HG03039 (cell line): Measurements from ENCODE around the gene PMPCA.

ENCODE experiments used
- ATAC-seq: cut with Tn5 transposase; IDR thresholded peaks from one replicate; pipeline ENCODE4 v1.9.1; 2021; ENCODE audit warnings: mild to moderate bottlenecking, moderate library complexity; ENCODE audit not compliant: unreplicated experiment

The PMPCA gene, protein sequence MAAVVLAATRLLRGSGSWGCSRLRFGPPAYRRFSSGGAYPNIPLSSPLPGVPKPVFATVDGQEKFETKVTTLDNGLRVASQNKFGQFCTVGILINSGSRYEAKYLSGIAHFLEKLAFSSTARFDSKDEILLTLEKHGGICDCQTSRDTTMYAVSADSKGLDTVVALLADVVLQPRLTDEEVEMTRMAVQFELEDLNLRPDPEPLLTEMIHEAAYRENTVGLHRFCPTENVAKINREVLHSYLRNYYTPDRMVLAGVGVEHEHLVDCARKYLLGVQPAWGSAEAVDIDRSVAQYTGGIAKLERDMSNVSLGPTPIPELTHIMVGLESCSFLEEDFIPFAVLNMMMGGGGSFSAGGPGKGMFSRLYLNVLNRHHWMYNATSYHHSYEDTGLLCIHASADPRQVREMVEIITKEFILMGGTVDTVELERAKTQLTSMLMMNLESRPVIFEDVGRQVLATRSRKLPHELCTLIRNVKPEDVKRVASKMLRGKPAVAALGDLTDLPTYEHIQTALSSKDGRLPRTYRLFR

GRCh38 chr9:136410500-136411287, at the start of gene PMPCA, which contains the start of gene ENTR1:
Gene PMPCA, plus strand, starts transcription at chr9:136410658. Its CDS starts 11 bp downstream, at chr9:136410669.
Gene ENTR1, minus strand, starts transcription at chr9:136410614. Its CDS starts 217 bp downstream, at chr9:136410397.
- peak; percentile 60 for ATAC-seq

DNA sequence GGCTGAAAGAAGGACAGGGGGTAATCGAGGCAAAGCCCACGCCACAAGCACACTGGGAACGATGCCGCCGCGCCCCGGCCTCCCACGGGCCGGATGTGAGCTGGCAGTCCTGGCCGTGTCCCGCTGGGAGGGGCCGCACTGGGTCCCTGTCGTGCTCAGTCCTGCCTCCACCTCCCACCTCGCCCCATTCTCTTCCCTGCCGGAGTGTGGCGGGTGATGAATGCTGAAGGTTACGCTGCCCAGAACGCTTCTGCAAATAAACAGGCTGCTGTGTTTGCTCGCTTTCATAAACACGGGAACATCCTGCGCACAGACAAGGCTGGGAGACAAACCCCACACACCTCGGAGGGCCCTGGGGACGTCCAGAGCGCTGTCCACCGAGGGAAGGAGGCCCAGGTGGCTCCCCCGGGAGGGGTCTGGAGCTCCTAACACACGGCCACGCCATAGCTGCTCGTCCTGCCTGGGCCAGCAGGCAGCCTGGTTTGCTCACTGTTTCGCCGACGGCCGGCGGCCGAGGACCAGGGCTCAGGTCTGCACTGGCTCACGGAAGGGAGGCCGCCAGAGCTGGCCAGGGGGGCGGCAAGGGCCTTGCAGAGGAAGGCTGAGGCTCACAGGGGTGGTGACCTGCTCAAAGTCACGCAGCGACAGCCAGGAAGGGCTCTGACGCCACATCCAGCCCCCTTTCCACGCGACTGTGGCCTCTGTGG, 49.3 kb upstream of the PMPCA start:
- no peak for ATAC-seq

DNA sequence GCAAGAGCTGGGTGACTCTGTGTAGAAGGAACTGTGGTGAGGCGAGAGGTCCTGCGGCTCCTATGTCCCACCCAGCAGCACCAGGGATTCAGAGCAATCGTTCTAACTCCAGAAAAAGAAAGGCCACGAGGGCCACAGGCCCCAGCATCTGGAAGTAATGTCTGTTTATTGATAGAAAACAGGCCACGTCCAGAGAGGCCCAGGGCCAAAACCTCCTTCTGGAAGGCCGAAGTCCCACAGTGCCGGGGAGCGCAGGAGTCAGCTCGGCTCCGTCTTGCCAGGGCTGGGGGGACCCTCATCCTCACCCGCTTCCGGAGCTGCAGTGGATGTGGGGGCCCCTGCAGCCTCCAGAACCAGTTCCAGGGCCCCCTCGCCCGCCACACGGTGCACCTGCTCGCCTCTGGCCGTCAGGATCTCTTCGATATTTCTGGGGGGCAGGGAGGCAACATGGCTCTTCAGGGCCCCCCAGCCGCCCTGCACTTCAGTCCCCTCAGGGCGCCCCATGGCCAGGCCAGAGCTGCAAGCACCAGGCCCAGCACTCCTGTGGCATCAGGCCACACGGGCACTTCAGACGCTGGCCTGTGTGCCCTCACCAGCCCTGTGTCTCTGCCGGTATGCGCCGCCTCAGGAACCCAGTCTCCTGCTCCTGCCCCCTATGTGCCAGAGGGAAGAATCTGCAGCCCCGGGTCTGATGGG, 48.6 kb upstream of the PMPCA start:
- ATAC-seq = no peak

DNA sequence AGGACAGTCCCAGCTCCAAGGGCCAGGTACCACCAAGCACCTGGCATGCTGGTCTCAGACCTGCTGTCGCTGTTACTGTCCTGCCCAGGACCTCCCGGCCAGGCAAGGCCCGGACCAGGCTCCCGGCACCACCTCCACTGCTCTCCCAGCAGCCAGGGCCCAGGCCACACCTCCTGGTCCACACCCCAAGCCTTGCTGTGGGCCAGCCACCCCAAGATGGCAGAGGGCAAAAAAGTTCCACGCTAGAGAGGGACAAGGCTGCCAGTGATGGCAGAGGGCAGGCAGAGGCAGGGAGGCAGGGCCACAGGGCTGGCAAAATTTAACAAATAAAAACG, 48.0 kb upstream of the PMPCA start:
- no peak for ATAC-seq

GRCh38 chr9:136363106-136363948, 47.1 kb upstream of the PMPCA start, which contains the start of gene DNLZ:
Gene DNLZ, minus strand, starts transcription at chr9:136363744. Its CDS starts 30 bp downstream, at chr9:136363714.
- peak; percentile 60 for ATAC-seq

DNA sequence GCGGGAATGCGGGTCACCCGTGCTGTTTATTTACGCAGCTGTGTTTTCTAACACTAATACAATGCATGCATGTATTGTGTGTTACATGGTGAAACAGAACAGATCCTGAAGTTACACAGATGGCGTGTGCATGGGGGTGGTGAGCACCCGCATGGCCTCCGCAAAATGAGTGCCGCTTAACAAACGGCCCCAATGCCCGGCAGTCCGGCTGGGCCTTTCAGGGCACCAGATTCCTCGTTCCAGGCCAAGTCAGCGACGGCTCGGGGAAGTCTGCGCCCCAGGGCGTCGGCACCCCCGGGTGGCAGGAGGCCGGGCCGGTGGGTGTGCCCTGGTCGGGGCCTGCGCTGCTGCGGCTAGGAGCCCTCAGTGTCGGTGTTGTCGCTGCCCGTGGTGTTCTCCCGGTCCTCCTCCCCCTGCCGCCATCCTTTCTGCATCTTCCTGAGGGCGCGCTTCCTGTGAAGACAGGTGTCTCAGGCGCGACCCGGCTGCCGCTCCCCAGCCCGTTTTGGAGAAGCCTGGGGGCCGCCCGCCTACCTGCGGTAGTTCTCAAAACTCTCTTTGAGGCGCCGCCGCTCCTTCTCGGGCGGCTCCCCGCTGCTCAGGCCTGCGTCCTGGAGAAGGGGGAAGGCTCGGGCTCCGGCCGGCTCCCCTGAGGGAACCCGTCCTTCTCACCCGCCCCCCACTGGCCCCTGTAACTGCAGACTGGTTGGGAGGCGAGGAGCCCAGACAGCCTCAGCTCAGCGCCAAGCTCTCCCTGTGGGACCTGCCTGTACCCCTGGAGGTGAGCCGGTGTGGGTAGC, 46.3 kb upstream of the PMPCA start:
- no peak for ATAC-seq

DNA sequence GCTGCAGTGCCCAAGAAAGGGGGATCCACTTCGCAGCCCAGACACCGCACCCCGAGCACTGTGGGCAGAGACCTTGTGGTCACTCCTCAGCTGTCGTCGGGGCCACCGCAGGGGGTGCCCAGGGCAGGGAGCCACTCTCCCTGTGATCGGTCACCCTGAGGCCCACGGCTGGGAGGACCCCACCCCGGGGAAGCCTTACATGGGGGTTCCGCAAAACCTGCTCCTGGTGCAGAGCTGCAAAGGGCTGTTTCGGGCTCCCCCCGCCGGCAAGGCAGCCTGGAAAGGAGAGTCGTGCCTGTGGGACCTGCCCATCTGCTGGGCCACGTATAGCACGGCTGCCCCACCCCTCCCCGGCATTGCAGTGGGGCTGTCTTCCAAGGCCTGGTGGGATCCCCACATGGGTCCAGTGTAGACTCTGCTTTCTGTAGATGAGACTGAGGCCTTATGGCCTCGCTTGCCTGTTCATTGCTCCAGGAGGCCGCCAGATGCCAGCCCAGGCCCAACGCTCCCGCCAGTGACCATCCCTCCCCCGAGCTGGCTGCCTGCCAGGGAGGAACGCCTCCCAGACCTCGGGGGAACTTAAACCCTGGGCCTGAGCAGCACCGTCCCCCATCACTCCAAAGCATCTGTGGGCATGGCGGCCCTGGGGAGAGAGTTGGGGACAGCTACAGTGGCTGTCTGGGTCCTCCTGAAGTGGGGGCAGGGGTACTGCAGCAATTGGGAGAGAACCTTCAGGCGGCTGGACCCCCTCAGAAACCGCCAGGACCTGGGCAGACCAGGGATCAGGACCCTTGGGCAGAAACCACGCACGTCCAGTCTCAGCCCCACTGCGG, 45.3 kb upstream of the PMPCA start:
- ATAC-seq = no peak

DNA sequence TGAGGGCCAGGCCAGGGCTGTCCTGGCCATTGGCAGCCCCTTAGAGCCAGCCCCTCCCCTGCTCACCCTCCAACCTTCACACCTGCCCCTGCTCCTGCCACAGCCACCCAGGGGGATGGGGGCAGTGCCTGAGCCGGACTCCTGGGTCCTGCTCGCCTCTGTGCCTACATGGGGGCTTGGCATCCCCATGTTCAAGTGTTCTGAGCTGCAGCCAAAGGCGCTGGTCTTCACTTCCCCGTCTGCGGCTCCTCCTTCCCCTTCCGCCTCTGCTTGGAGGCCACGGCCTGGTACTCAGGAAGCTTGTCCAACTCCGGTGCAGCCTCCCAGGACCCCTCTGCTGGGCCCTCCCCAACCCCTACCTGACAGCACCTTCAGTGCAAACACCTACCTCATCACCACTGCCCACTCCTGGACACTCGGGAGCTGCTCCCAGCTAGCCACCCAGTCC, 44.7 kb upstream of the PMPCA start:
- ATAC-seq = no peak

GRCh38 chr9:136366826-136367225, 43.6 kb upstream of the PMPCA start:
- ATAC-seq = no peak

DNA sequence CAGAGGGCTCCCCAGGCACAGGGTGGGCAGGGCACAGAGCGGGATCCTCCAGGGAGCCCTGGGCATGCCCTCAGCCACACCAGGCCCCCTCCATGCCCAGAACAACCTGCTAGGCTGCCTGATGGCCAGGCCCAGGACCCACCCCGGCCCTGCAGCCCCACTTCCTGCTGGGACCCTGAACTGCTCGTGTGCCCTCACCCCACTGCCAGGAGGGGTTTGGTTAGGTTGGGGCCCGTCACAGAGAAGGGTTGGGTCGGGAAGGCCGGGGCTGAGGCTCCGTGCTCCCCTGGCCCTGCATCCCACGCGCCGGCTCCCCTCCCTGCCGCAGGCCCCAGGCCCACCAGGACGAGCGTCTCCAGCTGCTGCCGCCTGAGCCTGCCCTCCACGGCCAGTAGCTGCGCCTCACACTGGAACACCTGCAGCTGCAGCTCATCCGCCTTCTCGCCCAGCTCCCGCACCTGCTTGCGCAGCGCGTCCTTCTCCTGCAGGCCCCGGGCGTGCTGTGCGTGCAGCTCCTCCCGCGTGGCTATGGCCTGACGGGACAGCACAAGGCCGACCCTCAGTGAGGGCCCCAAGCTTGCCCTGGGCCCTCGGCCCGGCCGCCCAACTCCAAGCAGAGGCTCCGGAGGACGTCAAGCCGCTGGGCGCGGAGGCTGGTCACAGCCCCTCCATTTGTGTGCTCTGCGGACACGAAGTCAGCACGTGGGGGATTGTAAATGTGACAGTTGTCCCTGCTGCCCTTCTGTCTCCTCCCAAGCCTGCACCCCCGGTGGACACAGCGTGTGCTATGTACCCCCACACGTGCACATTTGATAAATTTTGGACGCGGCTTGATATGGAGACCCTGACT, 42.9 kb upstream of the PMPCA start:
- ATAC-seq = no peak

- ATAC-seq = no peak
Measured at GRCh38 chr9:136368190-136368589, 42.3 kb upstream of the PMPCA start.

GRCh38 chr9:136370037-136370436, 40.4 kb upstream of the PMPCA start:
- no peak for ATAC-seq

DNA sequence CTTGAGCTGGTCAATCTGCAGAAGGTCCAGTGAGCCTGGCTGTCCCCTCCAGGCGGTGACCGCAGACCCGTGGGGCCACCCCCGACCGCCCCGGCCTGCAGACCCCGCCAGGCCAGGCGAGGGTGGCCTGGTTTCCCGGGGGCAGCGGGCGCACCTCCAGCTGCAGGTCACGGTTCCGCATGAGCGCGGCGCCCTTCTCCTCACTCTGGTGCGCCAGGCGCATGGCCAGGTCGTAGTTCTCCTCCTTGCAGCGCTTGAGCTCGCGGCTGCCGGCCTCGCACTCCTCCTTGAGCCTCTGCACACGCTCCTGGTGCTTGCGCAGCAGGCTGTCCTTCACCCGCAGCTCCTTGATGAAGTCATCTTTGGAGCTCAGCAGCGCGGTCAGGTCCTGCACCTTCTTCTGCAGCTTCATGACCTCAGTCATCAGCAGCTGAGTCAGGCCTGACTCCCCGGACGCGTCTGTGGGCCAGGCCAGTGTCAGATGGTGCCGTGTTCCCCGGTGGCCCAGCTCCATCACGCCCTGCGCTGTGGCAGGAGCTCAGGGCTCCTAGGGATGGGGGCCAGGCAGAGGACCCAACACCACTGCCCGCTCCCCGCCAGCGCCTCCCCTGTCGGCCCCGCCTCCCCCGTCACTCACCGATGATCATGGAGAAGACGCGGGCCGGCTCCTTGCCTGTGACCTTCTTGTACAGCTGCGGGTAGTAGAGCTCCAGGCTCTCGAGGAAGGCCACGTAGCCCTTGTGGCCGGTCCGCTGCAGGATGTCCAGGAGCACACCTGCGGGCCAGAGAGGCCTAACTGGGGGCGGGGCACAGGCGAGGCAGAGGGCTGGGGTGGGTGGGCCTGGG, 39.5 kb upstream of the PMPCA start:
- no peak for ATAC-seq

DNA sequence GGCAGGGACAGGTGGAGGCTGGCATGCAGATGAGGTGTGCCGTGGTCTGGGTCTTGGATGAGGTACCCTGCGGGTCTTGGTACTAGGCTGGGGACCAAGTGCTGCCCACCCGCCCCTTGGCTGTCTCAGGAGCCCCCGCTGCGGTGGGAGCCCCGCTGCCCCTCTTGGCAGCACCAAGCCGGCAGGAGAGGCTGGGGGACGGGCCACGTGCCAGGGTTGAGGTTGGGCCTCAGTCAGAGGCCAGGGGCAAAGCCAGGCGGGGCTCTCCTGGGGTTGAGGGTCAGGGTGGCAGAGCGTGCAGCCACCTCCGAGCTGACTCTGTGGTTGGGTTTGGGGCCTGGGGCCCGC, 39.0 kb upstream of the PMPCA start:
- ATAC-seq = no peak

GRCh38 chr9:136372006-136372405, 38.5 kb upstream of the PMPCA start:
- no peak for ATAC-seq
